COR-L47 (cell line): ENCODE data around the gene GRID2IP.
A peak's percentile ranks its signal among the peaks of the same experiment; 100 is the strongest.
"Not testable (repeated sequence)": the region's sequence is repeated elsewhere in the genome, so short reads cannot be mapped to it uniquely, and the experiment has no call there.

ENCODE experiments used
- DNase-seq: peaks from one replicate; lab custom pipeline; 2025; lab: John Stamatoyannopoulos, UW

GRID2IP gene

DNA sequence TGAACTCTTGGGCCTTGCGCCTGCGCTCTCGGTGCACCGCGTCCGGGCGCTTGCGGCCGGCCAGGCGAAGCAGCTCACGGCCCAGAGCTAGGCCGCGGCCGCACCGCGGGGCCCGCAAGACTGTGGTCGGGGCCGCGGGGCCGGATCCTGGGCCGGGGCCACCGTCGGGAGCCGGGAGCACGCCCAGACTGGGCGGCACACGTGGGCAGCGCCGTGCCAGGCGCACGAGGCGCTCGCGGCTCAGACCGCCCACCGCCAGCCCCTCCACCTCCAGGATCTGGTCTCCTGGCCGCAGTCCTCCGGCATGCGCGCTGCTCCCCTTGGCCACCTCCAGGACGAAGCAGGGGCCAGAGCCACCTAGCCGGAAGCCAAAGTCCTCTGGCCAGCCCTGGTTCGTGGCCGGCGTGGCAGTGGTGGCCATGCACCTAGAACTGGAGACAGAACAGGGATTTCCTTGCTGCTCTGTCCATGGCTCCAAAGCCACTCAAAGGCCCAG lies at the start of gene GRID2IP:
GRID2IP (minus strand) TSS at position 446 of the 496 bp plus-strand sequence; CDS start at position 421, 25 bp downstream.
- DNase-seq: no peak

DNA sequence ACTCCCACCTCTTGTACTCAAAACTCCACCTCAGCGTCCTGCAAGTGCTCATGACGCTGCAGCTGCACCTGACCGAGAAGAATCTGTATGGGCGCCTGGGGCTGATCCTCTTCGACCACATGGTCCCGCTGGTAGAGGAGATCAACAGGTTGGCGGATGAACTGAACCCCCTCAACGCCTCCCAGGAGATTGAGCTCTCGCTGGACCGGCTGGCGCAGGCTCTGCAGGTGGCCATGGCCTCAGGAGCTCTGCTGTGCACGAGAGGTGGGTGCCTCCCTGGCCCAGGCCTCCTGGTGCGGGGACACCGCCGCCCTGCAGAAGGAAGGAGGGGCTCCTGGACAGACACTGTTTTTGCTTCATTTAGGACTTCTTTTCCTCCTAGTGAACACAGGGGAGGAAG lies 48.8 kb upstream of the GRID2IP start:
- DNase-seq: no peak

DNA sequence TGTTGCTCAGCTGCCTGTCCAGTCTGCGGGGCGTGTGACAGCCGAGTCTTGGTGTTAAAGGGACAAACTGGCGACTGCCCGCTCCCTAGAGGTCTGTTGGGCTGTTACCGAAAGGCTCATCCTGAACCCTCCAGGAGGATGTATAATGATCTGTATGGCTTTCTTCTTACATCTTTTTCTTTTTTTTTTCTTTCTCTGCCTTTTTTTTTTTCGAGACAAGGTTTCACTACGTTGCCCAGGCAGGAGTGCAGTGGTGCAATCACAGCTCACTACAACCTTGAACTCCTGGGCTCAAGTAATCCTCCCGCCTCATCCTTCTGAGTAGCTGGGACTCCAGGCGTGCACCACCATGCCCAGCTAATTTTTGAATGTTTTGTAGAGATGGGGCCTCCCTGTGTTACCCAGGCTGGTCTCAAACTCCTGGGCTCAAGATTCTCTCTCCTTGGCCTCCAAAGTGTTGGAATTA lies 39.4 kb upstream of the GRID2IP start:
- DNase-seq: peak; percentile 19

DNA sequence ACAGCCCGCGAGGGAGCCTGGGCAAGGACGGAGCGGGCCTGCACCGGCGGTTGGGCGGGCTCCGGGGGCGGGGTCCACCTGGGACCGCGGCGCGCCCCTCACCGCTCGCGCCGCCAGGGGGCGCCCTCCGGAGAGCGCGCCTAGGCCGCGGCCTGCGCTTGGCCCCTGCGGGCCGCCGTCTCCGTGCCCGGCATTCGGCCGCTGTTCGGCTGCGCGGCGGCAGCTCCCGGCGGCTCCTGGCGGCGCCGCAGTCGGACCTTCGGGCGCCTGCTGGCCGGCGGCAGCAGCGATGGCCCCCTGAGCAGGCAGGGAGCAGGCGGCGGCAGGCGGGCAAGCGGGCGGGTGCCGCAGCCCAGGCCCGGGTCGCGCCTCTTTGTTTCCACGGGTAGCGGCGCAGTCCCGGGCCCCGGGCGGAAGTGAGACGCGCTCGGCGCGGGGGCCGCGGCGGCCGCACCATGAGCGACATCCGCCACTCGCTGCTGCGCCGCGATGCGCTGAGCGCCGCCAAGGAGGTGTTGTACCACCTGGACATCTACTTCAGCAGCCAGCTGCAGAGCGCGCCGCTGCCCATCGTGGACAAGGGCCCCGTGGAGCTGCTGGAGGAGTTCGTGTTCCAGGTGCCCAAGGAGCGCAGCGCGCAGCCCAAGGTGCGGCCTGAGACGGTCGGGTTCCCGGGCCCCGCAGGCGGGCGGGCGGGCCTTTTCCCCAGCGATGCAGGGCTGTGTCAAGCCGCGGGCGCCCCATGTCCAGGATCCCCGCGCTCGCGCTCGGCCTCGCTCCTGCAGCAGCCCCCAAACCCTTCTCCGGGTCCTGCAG lies 38.8 kb upstream of the GRID2IP start, which contains the start of gene INTS15:
INTS15 (plus strand) TSS at position 193 of the 816 bp plus-strand sequence; CDS start at position 456, 263 bp downstream.
- peak; percentile 75 for DNase-seq

GRCh38 chr7:6589151-6589828 lies 38.0 kb upstream of the GRID2IP start:
- no peak for DNase-seq

GRCh38 chr7:6588566-6588965 lies 37.3 kb upstream of the GRID2IP start:
- DNase-seq: no peak

DNA sequence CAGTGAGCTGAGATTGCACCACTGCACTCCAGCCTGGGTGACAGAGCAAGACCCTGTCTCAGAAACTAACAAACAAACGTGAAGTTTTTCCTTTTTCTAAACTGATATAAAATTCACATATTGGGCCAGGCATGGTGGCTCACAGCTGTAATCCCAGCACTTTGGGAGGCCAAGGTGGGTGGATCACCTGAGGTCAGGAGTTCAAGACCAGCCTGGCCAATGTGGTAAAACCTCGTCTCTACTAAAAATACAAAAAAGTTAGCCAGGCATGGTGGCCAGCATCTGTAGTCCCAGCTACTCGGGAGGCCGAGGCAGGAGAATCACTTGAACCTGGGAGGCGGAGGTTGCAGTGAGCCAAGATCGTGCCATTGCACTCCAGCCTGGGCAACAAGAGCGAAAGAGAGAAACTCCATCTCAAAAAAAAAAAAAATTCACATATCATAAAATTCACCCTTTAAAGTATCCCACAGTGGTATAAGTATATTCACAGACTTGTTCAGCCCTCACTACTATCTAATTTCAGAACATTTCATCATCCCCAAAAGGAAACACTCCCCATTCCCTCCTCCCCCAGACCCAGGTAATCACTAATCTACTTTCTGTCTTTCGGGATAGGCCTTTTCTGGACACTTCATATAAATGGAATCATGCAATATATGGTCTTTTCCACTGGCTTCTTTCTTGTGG lies 34.6 kb upstream of the GRID2IP start:
- DNase-seq: not testable (repeated sequence)

GRCh38 chr7:6579446-6579845 lies 28.2 kb upstream of the GRID2IP start:
- DNase-seq: no peak

- no peak for DNase-seq
Observed at GRCh38 chr7:6578114-6579084, 27.1 kb upstream of the GRID2IP start.

GRCh38 chr7:6577369-6578113 lies 26.3 kb upstream of the GRID2IP start, which contains the start of gene ZDHHC4:
Gene ZDHHC4 (plus strand): TSS chr7:6577454. CDS start chr7:6580562, 3,108 bp downstream.
- peak; percentile 90 for DNase-seq

GRCh38 chr7:6576867-6577368 lies 25.7 kb upstream of the GRID2IP start:
- not testable (repeated sequence) for DNase-seq

DNA sequence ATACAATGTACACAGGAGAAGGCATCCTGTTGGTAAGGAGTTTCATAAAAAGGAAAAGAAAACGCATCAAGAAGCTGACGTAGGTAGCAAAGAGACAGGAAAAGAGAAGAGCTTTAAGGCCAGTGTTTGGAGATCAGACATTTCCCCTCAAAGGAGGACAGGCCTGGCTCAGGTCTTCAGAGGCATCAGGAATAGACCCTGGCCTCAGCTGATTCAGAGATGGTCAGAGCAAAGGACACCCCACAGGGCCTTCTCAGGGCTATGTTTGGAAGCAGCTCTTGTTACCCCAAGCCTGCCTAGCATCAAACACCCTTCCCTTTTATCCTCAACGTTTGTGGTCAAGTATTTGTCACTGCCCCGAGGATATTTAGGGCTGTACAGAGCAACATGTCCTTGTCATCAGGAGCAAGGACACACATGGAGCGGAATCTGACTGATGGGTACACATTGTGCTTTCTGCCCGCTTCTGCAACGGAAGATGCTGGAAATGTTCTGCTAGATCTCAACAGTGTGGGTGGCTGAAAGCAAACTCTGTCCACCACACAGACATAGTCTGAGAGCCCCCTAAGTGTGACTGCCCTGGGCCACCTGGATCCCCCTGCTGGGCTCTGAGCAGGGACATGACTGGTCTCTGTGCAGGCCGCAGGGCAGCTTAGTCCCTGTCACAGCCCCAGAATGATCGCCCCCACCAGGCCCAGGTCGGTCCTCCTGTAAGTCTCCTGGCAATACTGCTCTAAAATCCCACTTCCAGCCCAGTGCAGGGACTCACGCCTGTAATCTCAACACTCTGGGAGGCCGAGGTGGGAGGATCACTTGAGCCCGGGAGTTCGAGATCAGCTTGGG lies 25.0 kb upstream of the GRID2IP start:
- no peak for DNase-seq

GRCh38 chr7:6575281-6576023 lies 24.2 kb upstream of the GRID2IP start:
- DNase-seq: no peak

- no peak for DNase-seq
Observed at GRCh38 chr7:6571160-6571779, 20.0 kb upstream of the GRID2IP start.

DNA sequence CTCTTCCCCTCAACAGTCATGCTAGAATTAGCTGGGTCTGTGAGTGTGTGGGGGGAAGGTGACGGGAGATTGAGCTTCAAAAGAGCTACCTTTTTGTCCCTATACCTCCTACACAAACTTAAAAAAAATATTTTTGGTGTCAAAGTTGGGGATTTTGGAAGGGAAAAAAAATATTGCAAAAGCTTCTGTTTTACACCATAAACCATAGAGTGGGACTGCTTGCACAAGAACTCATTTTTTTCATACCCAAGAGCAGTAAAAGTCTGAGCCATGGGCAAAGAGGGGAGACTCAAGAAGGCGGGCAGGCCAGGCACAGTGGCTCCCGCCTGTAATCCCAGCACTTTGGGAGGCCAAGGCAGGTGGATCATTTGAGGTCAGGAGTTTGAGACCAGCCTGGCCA lies 16.6 kb upstream of the GRID2IP start:
- DNase-seq: no peak

GRCh38 chr7:6565655-6566054 lies 14.4 kb upstream of the GRID2IP start:
- no peak for DNase-seq

DNA sequence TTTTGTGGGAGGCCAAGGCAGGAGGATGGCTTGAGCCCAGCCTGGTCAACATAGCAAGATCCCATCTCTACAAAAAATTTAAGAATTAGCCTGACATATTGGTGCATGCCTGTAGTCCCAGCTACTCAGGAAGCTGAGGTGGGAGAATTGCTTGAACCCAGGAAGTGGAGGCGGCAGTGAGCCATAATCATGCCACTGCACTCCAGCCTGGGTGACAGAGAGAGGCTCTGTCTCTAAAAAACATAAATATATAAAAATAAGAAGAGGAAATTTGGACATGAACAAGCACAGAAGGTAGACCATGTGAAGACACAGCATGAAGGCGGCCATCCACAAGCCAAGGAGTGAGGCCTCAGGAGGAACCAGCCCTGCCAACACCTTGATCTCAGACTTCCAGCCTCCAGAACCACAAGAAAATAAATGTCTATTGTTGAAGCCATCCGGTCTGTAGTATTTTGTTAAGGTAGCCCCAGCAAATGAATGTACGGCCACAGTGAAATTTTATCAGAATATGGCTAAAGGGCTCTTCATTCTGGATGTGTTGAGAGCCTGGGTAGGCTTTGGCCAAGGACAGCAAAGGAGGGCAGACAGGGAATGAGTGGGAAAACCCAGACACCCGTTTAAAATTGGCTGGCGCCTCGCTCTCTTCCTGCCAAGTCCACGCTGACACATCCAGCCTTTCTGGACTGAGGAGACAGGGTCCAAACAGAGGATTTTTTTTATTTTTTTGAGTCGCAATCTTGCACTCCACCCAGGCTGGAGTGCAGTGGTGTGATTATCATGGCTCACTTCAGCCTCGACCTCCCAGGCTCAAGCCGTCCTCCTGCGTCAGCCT lies 12.9 kb upstream of the GRID2IP start:
- no peak for DNase-seq
